Brain pericyte (primary cell): ENCODE measurements around the gene SHH.

ENCODE experiments used
- DNase-seq: peaks from one replicate; pipeline ENCODE4 v3.0.0-alpha.2; 2012; ENCODE audit warnings: low read depth, low spot score

The SHH gene

DNA sequence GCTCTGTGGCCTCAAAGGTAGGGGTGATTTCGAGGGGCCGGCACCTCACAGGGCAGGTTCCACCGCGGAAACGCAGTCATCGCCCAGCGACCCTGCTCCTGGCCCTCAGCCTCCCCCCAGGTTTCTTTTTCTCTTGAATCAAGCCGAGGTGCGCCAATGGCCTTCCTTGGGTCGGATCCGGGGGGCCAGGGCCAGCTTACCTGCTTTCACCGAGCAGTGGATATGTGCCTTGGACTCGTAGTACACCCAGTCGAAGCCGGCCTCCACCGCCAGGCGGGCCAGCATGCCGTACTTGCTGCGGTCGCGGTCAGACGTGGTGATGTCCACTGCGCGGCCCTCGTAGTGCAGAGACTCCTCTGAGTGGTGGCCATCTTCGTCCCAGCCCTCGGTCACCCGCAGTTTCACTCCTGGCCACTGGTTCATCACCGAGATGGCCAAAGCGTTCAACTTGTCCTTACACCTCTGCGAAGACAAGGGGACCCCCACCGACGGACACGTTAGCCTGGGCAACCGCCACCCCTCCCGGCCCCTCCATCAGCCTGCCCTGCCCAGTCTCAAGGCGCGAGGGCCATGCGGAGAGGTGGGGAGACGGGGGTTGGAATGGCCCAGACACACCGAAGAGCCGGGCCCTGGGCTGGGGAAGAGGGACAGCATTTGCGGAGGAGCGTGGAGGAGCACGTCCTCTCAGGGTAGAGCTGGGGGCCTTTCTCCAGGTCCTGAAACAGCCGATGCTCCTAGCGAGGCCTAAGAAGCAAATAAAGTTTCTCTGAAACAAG, 6.0 kb downstream of the SHH start:
- DNase-seq: no peak

DNA sequence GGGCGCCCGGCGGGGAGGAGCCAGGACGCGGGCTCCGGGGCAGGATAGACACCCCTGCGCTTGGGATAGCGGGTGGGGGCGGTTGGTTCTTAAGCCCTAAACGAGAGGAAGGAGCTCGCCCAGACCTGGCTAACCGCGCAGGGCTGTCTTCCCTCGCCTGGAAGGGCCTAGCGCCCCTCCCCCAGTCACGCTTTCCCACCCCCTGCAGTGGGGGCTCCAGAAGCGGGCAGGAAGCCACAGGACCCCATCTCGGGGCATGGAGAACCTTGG, 6.5 kb downstream of the SHH start:
- DNase-seq: no peak

DNA sequence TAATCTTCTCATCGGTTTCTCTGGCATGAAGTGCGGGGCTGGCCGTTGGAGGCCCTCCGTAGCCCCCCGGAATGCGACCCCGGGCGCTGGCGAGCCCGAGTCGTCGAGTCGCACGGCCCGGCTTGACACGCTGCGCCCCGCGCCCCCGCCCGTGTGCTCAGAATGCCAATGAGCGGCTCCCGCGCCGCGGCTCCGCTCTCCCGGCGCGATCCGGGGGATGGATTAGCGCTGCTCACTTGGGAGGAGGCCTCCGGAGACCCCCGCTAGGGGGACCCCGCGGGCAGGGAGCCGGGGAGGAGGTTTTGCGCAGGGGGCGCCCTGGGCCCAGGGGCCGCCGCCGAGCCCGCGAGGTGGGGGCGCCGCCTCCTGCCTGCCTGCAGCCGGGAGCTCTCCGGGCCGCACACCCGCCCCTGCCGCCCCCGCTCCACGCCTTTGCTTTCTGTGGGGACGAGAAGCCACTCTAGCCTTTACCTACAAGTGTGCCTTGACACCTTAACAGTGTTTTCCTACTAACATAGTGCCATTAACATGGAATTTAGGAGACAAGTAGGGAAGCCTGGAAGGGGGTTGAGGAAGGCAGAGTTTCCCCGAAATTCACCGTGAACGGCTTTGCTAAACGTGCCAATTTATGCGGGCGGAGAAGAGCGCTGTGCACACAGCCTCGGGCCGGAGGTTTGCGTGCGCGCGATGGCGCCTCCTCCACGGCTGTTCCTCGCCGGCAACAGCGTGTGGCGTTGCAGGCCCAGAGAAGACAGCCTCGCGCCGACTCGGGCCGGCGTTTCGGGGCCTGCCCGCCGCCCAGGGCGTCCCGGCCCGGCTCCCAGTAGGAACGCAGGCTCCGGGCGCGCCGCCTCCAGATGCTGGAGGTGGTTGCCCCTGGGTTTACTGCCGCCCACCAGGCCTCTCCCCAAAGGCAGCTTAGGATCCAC, 7.1 kb downstream of the SHH start:
- DNase-seq: peak; percentile 25

DNA sequence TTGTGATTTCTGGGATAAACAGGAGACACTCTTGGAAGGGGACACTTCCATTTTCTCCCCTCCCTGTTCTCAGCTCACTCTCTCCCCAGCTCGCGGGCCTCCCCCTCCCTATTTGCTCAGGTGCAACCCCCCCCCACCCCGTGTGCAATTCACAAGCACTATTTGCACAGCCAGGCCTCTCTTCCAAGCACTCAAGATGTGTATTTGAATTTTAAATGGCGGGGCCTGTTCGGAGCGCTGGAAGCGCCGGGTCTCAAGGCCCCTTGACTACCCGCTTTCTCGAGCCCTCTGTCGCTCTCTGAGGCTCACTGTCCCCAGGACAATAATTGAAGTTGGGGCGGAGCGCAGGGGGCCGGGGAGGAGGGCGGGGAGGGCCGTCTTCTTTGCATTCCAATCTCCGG, 7.8 kb downstream of the SHH start:
- DNase-seq: no peak

DNA sequence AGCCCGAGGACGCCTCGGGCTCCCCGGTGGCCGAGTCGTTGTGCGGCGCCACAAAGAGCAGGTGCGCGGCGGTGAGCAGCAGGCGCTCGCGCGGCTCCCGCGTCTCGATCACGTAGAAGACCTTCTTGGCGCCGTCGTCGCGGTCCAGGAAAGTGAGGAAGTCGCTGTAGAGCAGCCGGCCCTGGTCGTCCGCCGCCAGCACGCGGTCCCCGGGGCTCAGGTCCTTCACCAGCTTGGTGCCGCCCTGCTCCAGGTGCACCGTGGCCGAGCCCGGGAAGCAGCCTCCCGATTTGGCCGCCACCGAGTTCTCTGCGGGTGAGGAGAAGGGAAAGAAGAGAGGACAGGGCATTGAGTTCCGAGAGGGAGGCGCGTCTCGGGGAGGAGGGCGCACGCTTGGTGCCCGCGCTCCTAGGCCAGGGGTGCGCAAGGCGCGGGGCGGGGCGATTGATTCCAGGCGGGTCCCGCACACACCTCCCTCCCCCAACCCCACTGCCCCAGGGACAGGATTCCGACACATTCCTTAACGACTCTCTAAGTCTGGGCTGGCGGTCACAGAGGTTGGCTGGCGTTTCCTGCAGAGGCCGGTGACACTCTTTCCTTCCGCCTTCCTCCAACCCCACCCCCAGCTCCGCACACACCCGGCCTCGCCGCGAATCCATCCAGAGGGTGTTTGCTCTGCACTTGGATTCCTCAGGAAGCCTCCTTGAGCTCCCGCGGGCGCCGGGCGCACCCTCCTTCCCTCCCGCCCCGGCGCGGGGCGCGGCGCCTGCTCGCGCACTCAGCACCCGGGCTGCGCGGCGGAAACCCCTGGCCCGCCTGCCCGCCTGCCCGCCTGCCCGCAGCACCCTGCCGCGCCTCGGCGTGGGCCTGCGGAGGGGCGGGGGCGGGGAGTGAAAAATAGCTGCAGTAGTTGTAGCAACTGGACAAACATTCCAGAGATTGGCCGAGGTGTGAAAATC, 8.6 kb downstream of the SHH start:
- DNase-seq: no peak

DNA sequence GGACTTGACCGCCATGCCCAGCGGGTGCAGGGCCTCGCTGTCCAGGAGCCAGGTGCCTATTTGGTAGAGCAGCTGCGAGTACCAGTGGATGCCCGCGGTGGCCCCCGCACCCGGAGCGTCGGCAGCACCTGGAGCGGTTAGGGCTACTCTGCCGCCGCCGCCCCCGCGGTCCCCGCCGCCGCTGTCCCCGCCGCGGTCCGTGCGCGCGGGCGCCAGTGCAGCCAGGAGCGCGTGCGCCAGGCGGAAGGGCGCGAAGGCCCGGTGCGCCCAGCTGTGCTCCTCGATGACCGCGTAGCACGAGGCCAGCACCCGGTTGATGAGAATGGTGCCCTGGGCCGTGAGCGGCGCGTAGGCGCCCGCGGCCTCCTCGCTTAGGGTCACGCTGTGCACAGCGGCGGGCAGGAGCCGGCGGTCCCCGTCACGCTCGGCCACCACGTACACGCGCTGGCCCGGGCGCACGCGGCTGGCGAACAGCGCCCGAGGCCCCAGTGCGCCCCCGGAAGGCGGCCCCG, 9.3 kb downstream of the SHH start:
- no peak for DNase-seq

DNA sequence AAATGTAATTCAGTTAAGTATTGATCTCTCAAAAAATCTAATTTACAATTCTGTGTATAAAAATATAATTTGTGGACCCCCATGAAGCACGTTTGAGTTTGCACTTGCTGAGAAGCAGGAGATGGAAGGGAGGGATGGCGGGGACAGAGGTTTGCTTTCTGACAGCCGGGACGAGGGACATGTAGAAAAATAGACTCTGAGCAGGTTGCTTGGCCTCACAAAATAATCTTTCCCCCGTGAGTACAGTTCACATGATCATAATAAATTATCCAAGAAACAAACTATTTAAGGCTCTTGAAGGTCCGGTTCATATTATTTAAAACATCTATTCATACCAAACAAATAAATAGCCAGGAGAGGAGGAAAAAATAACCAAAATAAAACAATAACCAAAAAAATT, 10.0 kb downstream of the SHH start:
- DNase-seq: no peak

DNA sequence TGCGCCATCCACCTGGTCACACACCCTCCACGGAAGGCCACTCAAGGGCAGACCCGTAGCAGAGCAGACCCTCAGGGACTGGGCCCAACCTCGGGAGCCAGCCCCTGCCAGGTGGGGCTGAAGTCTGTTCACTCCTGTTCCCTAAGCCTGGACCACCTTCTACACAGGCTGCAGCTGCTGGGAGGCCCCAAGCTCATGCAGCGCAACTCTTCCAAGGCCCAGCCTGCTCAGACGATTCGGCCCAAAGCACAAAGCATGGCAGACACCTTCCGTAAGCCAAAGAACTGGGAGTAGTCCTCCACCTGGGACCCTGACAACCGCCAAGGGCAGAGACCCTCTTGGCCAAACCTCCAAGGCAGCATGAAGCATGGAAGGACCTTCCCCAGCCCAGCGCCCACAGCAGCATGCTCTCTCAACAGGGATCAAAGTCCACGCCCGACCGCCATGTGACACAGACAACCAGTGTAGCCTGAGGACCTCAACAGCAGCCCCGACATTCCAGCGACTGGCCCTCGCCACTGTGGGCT, 11.5 kb downstream of the SHH start:
- no peak for DNase-seq

DNA sequence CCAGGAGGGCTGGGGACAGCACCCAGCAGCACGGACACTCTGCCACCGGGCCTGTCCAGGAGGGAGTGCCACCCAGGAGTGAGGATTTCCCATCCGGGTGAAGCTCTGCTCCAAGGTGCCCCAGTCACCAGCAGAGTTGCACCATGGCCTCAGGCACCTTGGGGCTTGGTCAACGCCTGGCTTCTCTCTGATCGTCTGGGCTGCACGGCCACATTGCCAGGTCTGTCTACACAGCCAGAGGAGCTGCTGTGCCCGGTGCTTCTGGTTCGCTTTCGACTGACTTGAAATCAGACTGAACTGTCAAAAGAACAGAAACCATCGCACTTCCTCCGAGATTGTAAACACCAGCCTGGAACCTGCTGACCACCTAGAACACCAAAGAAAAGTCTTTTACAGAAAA, 12.0 kb downstream of the SHH start:
- DNase-seq: no peak

DNA sequence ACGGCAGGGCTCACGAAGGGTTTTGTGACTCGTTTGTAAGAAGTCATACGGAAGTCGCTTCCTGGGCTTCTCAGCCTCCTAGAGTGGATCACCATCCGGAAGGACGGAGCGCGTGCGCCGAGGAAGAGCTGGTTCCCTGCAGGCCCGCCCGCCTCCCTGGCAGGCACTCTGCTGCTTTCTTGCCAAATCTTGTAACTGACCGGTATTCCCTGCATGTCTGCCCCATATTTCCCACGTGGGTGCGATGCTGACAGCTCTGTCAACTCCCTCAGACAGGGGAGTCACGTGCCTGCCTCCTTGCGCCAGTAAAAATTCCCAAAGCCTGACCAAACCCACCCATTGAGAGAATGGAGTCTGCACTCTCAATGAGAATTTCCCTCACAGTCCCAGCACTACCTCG, 12.7 kb downstream of the SHH start:
- DNase-seq: no peak

DNA sequence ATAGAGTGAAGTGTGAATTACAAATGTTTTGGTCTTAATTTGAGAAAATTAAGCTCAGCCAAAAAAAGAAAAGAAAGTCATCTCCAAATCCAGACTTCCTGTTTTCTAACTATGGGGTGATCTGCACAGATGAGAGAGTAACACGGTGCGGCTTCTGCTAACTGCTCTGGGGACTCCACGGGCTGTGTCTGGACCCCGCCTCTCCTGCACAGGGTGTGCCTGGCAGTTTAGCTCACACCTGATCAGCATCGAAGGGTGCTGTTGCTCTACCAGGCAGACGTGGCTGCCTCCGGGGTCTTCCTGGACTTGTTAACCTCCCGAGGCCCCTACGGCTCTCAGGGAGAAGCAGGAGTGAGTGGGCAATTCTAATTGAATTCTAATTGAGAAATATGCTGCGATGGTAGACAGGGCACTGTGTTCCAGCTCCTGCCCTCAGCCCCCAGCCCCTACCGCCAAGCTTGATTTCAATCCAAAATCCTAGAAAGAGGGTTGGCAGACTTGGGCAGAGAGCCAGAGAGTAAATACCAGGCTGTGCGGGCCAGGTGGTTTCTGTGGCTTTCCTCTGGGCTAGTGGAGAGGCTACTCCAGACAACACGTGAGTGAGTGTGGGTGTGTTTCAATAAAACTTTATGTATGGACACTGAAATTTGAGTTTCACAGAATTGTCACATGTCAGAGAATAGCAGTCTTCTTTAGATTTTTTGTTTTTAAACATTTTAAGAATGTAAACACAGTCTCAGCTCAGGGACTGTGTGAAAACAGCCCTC, 13.4 kb downstream of the SHH start:
- no peak for DNase-seq

DNA sequence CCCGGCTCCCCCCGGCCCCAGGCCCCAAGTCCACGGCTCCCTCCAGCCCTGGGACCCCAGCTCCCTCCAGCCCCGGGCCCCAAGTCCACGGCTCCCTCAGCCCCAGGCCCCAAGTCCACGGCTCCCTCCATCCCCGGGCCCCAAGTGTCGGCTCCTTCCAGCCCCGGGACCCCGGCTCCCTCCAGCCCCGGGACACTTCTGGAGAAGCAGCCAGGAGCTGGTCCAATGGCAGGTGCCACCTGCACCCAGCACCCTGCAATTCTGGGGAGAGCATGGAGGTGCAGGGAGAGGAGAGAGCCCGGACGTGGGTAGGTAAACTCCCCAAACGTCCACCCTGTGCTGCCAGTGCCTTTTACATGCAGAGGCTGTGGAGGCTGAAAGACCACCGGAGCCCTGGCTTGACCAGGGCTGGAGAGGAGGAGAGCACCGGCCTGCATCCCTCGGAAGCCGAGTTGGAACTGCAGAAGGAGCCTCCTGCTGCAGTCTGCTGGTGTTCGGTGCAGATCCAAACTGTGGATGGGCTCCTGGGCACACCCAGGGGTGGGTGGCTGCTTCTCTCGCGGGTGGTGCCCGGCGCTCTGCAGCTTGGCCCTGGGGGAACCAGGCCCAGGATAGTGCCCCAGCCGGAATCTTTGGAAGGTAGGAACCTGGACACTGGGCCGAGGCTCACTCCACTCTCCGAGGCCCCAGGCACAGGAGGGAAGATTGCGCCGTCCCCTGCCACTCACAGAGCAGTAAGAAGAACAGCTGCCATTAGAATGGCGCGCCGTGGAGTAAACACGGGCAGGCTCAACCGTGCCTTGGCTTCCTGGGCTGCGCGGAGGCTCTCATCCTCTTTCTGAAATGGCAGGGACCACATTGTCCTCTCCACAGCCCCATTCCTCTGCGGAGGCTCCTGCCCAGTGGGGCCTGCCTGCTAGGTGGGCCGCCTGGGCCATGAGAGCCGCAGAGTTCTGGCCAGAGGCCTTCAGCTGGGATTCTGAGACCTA, 14.7 kb downstream of the SHH start:
- DNase-seq: no peak

DNA sequence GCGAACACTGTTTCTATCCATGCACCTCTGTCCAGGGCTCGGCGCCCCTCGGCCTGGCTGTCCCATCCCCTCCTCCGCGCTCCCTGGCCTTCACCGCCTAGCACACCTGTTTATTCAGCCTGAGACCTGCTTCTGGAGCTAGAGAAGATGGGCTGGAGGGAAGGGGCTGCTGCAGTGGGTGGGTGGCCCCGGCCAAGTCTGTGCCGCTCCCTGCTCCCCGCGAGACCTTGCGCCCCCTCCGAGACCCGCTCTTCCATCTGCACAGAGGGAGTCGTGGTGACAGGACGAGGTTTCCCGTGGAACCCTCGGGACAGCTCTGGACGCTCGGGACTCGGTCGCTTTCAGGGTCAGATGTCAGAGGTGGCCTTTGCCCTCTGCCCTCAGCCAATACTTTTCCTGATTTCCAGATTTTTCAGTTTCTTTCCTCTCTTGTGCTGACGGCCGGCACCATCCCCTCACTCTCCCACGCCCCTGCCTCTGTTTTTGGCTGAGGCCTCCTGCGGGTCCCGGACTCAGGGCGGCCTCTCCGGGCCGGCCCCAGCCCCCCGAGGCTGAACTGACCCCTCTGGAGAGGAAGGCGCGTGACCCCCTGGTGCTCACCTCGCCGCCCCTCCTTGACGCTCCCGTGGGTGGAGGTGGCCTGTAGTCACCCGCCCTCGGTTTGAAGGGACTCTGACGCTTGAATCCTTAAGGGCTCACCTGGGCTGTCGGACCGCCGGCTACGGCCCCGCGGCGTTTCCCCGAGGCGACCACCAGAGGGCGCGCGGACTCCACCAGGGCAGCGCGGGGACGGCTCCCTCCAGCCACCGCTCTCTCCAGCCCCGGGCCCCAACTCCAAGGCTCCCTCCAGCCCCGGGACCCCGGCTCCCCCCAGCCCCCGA, 15.6 kb downstream of the SHH start:
- no peak for DNase-seq

DNA sequence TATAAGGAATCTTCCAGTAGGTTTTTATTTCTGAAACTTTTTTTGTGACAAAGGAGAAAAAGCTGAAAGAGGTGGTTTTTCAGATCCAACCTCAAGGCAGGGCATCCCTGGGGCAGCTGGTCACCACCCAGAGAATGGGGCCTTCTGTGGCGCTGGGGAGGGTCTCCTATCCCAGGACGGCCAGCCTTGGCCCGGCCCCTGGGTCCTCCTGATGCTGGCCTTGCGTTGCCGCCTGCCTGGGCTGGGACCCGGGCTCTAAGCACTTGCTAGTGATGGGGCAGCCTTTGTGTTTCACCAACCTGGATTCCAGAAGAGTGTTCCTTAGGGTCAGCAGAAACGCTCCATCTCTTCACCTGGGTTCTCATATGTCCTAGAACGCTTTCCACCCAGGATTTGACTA, 16.3 kb downstream of the SHH start:
- DNase-seq: no peak

DNA sequence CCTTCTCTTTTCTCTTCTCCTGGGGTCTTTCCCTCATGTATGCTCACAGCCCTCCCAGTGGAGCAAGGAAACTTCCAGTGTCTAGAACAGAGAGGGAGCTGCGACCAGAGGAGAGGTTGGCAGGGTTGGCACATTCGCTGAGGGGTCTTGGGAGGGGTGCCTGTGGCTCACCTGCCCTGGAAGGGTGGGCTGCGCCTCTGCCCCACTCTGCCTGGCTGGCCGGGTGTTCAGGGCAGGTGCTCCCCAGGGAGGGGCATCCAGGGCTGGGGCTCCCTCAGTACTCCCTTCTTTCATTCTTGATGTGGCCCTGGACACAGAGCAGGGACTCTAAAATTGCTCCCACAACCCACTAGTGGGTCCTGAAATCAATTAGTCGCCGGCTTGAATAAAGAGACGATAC, 16.9 kb downstream of the SHH start:
- DNase-seq: no peak

DNA sequence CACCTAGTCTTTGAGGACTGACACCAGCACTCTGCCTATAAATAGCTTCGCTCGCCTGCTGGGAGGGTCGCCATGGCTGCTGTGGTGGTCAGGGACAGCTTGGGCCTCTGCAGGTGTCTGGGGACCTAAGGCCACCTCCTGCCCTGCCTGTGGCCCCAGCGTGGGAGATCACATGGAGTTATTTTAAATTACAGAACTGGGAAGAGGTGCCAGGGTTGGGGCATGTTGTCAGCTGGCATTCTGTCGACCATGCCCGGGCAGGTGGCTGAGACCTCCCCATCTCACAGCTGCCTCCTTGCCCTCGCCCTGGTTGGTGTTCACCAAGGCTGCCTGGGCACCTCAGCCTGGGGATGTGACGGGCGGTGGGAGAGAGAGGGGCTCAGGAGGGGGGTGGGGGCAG, 18.1 kb downstream of the SHH start:
- DNase-seq: no peak

DNA sequence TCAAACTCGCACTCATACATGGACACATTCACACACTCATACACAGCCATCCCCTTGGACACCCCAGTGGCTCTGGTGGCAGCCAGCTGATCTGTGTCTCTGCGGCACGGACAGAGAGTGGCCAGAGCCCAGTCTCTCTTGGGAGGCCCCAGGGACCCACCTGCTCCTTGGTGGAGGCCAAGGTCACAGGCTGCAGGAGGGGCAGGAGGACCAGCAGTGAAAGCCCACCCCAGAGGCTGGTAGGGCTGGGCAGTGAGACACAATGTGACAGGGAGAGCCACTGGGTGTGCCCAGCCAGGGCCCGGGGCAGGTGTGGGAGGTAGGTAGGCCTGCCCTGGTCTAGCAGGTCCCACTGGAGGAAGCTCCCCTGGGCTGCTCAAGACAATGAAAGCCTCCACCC, 18.5 kb downstream of the SHH start:
- no peak for DNase-seq

DNA sequence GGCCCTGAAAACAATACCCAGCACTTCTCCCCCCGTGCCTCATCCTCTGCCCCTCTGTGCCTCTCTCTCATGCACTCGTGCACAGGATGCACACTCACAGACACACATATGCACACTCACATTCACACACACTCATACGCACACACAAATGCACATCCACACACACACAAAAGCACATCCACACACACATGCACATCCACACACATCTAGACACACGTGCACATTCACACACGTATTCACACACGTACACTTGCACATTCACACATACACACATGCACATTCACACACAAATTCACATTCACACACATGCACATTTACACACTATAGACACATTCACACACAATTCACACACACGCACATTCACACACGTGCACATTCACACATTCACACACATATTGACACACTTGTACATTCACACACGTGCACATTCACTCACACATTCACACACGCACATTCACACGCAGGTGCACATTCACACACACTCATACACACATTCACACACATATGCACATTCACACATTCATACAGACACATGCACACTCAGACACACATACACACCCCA, 19.2 kb downstream of the SHH start:
- no peak for DNase-seq
